GM18951 (cell line): ENCODE measurements around the gene CADPS.

Experiments
- POLR2A ChIP-seq: IDR thresholded peaks from 4 replicates; pipeline ENCODE4 v1.6.1; 2011; ENCODE audit warnings: mild to moderate bottlenecking; ENCODE audit not compliant: insufficient read length, insufficient read depth; ENCODE audit errors: extremely low read depth
- in situ Hi-C: fragments of 300-500 bp; cut with MboI; formaldehyde crosslinking; loops from one replicate; pipeline ENCODE4 v1.12.0; 2022; ENCODE audit warnings: low sequenced_read_pairs, mixed read lengths, inconsistent platforms; ENCODE audit not compliant: unreplicated experiment

The CADPS gene

GRCh38 chr3:62812631-62813030 is 62.6 kb downstream of the CADPS start:
- in situ Hi-C loops, result no loop called here
- TF ChIP-seq POLR2A, result no peak

- in situ Hi-C loops, result no loop called here
- no peak for TF ChIP-seq POLR2A
Measured at GRCh38 chr3:62811119-62811518, 64.1 kb downstream of the CADPS start.

- no peak for TF ChIP-seq POLR2A
- in situ Hi-C loops, result no loop called here
Measured at GRCh38 chr3:62809369-62809768, 65.8 kb downstream of the CADPS start.

- in situ Hi-C loops, result no loop called here
- TF ChIP-seq POLR2A, result no peak
Measured at GRCh38 chr3:62805580-62806277, 69.5 kb downstream of the CADPS start.

- TF ChIP-seq POLR2A, result no peak
- in situ Hi-C loops, result no loop called here
Measured at GRCh38 chr3:62805106-62805505, 70.1 kb downstream of the CADPS start.

GRCh38 chr3:62803276-62803675 is 71.9 kb downstream of the CADPS start:
- in situ Hi-C loops, result no loop called here
- no peak for TF ChIP-seq POLR2A

- in situ Hi-C loops, result no loop called here
- TF ChIP-seq POLR2A, result no peak
Measured at GRCh38 chr3:62798000-62798399, 77.2 kb downstream of the CADPS start.

- TF ChIP-seq POLR2A, result no peak
- in situ Hi-C loops, result no loop called here
Measured at GRCh38 chr3:62797132-62797531, 78.1 kb downstream of the CADPS start.

GRCh38 chr3:62795978-62796657 is 79.1 kb downstream of the CADPS start:
- no peak for TF ChIP-seq POLR2A
- in situ Hi-C loops, result no loop called here

- in situ Hi-C loops, result no loop called here
- no peak for TF ChIP-seq POLR2A
Measured at GRCh38 chr3:62793946-62794345, 81.3 kb downstream of the CADPS start.

GRCh38 chr3:62785384-62785783 is 89.8 kb downstream of the CADPS start:
- in situ Hi-C loops, result no loop called here
- TF ChIP-seq POLR2A, result no peak

GRCh38 chr3:62781121-62781520 is 94.1 kb downstream of the CADPS start:
- in situ Hi-C loops, result no loop called here
- TF ChIP-seq POLR2A, result no peak

- no peak for TF ChIP-seq POLR2A
- in situ Hi-C loops, result no loop called here
Measured at GRCh38 chr3:62777674-62778073, 97.5 kb downstream of the CADPS start.

- TF ChIP-seq POLR2A, result no peak
- in situ Hi-C loops, result no loop called here
Measured at GRCh38 chr3:62777130-62777529, 98.1 kb downstream of the CADPS start.

- no peak for TF ChIP-seq POLR2A
- in situ Hi-C loops, result no loop called here
Measured at GRCh38 chr3:62774221-62774620, 101.0 kb downstream of the CADPS start.
